Aorta (tissue), 5 donors: ENCODE results near the gene DPY19L1. TPM values are rescaled to one million over a fixed set of nuclear protein-coding genes. Genes with fewer than 3 reads are reported as not detected.
"Not testable (repeated sequence)": the region's sequence is repeated elsewhere in the genome, so short reads cannot be mapped to it uniquely, and the experiment has no call there.

Experiments used
- ATAC-seq: fragments of 200-7000 bp; cut with Tn5 transposase; one replicate; pipeline ENCODE4 v1.9.1; 2022; ENCODE audit warnings: moderate library complexity; ENCODE audit not compliant: low FRiP score
- DNase-seq, 2 donors: peaks; one replicate each; pipeline ENCODE4 v3.0.0-alpha.2; 2020
- H3K27ac ChIP-seq, 2 donors: one replicate each; pipeline ENCODE4 v1.5.1; 2013; ENCODE audit warnings: low read length in 2 of 2, mild to moderate bottlenecking in 2 of 2, moderate library complexity in 2 of 2, control low read depth in 1 of 2, inconsistent platforms in 1 of 2, low read depth in 1 of 2
- H3K27me3 ChIP-seq, 2 donors: one replicate each; pipeline ENCODE4 v1.6.1; 2013; ENCODE audit warnings: control low read depth in 1 of 2, low read length in 1 of 2, mild to moderate bottlenecking in 1 of 2, moderate library complexity in 1 of 2; ENCODE audit not compliant: insufficient read depth in 2 of 2, control insufficient read depth in 1 of 2
- H3K36me3 ChIP-seq, 2 donors: one replicate each; pipeline ENCODE4 v1.6.1; 2013; ENCODE audit warnings: control low read depth in 1 of 2, low read length in 1 of 2, mild to moderate bottlenecking in 1 of 2; ENCODE audit not compliant: insufficient read depth in 2 of 2, control insufficient read depth in 1 of 2
- H3K4me1 ChIP-seq, 2 donors: one replicate each; pipeline ENCODE4 v1.6.1; 2013; ENCODE audit warnings: low read length in 2 of 2, control low read depth in 1 of 2, mild to moderate bottlenecking in 1 of 2, moderate library complexity in 1 of 2; ENCODE audit not compliant: insufficient read depth in 2 of 2, control insufficient read depth in 1 of 2
- H3K4me3 ChIP-seq, 2 donors: one replicate each; pipeline ENCODE4 v1.5.1; 2013; ENCODE audit warnings: low read length in 2 of 2, control low read depth in 1 of 2, mild to moderate bottlenecking in 1 of 2
- H3K9me3 ChIP-seq: one replicate; pipeline ENCODE4 v1.6.1; 2013; ENCODE audit warnings: mild to moderate bottlenecking, low read length; ENCODE audit not compliant: control insufficient read depth
- WGBS, 2 donors: extraction: QIAGEN DNeasy Blood & Tissue Kit; methylation state at CpG; one replicate each; pipeline ENCODE4 v1.1.7; 2013; 5-methylcytosine and 5-hydroxymethylcytosine counted together
- intact Hi-C, 2 donors: fragments of 100-400 bp; cut with DNase I; formaldehyde crosslinking; loops; one replicate each; pipeline versions ENCODE4 v1.14.2 to v1.15.0; 2022
- polyA plus RNA-seq, 2 donors: library from polyadenylated mRNA; stranded (reverse); fragments of 200-250 nt; gene quantifications; one replicate each; pipeline ENCODE4 v1.2.3, GENCODE V29; 2013
- total RNA-seq, 2 donors: library from RNA; stranded (reverse); fragmentation: NEBNext Ultra II Directional; extraction: Animal tissue kit (Norgen Biotek cat#: 25700); gene quantifications; one replicate each; pipeline ENCODE4 v1.2.1, GENCODE V29; 2021
- donor health status: healthy with polysubstance abuse.
- donor health status: Bipolar disorder and iron deficiency.
- donor health status: DM: no; HTN: no; CAD: no.
- donor health status: DM: no; HTN: no; CAD: no.
- donor health status: DM: yes; HTN: yes; CAD: no.

Gene DPY19L1
- total and polyA plus RNA-seq, 4 donors = 4.3 to 30.8 (median 19.5) TPM

DNA sequence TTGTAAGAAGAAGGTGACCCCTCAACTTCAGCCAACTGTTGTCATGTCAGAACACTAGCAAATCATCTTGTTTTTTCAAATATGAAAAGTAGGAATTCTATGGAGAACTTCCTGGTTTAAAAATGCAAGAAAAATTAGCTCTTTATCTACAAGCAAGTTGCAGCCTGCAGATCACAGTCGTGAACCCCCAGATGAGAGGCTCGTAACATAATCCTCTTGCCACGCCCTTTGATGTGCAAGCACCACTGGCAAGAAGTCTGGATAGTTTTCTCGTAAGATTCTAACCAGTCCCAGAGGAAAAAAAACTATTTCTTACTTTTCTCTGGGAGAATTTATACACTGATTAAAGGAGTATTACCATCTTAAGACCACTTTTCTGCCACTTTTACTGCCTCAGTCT lies 132.3 kb downstream of the DPY19L1 start:
- Histone ChIP-seq H3K4me3 (no peak overlapping the region), H3K36me3 (no peaks in the 10 kb centered on the region), H3K27me3 (no peaks in the 10 kb centered on the region), H3K9me3 (peaks cover 3% of the 10 kb centered on the region), H3K27ac (no peak overlapping the region), H3K4me1 (no peaks in the 10 kb centered on the region)
- DNase-seq (no peak), ATAC-seq (no peak)
- 45 to 54% methylated on average over 4 of the region's 4 CpGs for WGBS, 2 donors
- intact Hi-C loops = no loop called here

DNA sequence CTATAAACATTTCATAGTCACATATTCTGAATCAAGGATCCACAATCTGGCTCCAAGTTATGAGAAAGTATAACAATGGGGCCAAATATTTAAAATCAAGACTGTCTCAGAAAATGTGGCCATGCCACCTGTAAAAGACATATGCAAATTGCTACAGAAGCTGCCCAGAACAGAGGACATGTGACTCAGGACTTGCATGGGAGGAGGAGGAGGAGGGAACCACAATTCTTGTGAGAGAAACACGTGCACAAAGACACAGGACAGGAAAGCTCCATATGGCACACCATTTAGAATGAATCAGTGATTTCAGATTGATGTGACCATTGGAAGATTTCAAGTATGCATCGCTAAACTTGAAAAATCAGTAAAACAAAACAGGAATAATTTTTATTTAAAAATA lies 133.4 kb downstream of the DPY19L1 start:
- WGBS, 2 donors = 72 to 83% methylated on average over 2 of the region's 2 CpGs
- H3K4me1 ChIP-seq, H3K4me3 ChIP-seq, intact Hi-C loops, H3K27ac ChIP-seq, ATAC-seq, DNase-seq, H3K36me3 ChIP-seq, H3K27me3 ChIP-seq, H3K9me3 ChIP-seq: not testable (repeated sequence)

DNA sequence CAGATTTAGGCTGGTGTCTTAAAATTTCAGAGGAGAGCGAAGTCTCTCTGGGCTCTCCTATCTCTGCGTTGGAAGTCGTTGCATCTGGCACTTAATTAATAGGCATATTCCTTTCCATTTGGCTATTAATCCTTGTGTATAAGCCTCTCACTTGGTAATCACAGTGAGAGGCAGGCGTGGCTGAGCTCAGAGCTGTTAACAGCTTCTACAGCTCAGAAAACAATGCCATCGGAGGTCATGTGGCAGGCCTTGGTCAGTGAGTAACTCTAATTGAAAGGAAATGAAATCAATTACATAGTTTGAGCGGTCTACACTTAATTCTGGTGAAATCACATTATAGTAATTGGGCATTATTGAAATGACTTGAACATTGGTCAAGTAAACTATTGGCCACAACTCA lies 135.1 kb downstream of the DPY19L1 start:
- Histone ChIP-seq H3K9me3 (peaks cover 3% of the 10 kb centered on the region), H3K36me3 (no peaks in the 10 kb centered on the region), H3K27me3 (no peaks in the 10 kb centered on the region), H3K4me3 (no peak overlapping the region), H3K27ac (no peak overlapping the region), H3K4me1 (no peaks in the 10 kb centered on the region)
- WGBS, 2 donors = 91 to 93% methylated on average over 6 of the region's 6 CpGs
- intact Hi-C loops = no loop called here
- DNase-seq (no peak), ATAC-seq (no peak)

DNA sequence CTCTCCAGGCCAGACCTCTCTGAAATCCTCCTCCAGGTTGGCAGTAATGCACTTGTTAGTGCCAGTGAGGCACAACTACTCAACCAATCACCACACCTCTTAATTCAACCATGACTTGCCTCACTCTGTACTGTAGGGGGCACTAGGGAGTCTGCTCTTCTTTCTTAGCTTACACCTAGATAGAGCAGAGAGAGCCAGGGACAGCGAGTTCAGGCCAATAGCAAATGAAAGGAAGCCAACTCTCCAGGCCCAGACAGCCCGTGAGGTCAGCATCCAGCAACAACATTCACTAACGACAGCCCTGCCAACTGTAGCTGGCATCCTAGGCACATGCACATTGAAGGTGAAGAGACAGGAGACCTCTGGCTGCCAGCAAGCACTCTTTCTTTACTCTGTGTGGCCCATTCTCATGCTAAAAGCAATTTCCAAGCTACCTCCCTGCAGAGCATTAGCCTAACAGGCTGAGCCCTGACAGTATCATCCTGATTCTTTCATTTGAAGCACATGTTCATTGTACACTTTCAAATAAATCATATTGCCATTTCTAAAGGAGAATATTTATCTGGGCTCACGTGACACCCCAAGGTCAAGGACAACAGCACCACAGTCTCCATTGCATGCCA lies 136.3 kb downstream of the DPY19L1 start:
- no peak overlapping the region for H3K27ac ChIP-seq
- H3K4me1 ChIP-seq = no peaks in the 10 kb centered on the region
- ATAC-seq = no peak

DNA sequence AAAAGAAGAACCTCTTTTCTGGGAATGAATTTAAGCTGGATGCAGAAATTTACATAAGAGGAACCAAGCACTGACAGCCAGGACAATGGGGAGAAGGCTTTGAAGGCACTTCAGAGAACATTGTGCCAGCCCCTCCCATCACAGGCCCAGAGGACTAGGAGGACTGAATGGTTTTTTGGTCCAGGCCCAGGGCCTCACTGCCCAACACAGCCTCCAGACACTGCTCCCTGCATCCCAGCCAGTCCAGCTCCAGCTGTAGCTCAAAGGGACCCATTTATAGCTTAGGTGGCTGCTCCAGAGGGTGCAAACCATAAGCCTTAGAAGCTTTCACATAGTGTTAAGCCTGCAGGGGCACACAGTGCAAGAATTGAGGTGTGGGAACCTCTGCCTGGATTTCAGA lies 142.1 kb downstream of the DPY19L1 start:
- ATAC-seq (no peak), DNase-seq (no peak)
- H3K9me3 ChIP-seq = peaks cover 9% of the 10 kb centered on the region
- no peak overlapping the region for H3K27ac ChIP-seq
- H3K4me3 ChIP-seq = no peak overlapping the region
- no peaks in the 10 kb centered on the region for H3K27me3 ChIP-seq
- H3K4me1 ChIP-seq = no peaks in the 10 kb centered on the region
- intact Hi-C loops = no loop called here
- H3K36me3 ChIP-seq = no peaks in the 10 kb centered on the region

More for the DNA sequence above, 136.3 kb downstream of the DPY19L1 start:
- 22 to 24% methylated on average over 4 of the region's 4 CpGs for WGBS, 2 donors
- intact Hi-C loops = no loop called here
- Histone ChIP-seq H3K27me3 (no peaks in the 10 kb centered on the region), H3K9me3 (peaks cover 3% of the 10 kb centered on the region), H3K36me3 (no peaks in the 10 kb centered on the region), H3K4me3 (no peak overlapping the region)
- no peak for DNase-seq

DNA sequence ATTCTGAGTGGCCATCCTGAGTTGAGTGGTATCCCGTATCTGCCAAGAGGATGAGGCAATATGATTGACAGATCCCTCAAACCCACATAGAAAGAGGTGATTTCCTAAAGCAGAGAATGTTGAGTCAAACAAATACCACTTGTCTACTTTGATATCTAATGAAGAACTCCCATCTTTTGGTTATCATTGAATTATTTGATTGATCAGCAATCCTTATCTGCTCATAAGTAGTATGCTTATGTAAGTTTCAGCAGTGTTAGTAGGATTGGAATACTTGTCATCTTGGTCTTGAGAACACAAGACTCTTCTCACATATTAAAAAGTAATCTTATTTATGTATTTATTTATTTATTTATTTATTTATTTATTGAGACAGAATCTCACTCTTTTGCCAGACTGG lies 147.3 kb downstream of the DPY19L1 start:
- Histone ChIP-seq H3K4me1 (no peaks in the 10 kb centered on the region), H3K9me3 (peaks cover 2% of the 10 kb centered on the region), H3K27me3 (peaks cover 0 to 2% of the 10 kb centered on the region in 2 donors), H3K27ac (no peak overlapping the region), H3K36me3 (no peaks in the 10 kb centered on the region), H3K4me3 (no peak overlapping the region)
- WGBS, 2 donors = 81 to 85% methylated on average over 1 of the region's 1 CpG
- DNase-seq (no peak), ATAC-seq (no peak)
- intact Hi-C loops = no loop called here

DNA sequence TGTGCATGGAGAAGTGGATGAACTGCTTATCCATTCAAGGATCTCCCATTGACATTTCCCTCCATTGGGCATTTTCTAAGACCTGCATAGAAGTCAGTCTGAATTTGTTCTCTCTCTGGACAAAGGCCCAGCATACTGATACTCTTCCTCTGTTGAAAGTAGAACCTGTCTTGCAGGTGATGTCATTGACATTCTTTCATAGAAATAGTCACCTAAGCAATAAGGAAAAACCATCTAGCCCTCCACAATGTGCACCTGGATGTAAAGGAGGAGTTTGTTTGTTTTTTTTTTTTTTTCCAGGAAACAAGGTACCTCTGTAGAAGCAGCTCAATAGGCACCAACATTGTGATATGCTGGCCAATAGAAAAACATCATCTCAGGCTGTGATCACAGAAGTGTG lies 150.4 kb downstream of the DPY19L1 start:
- peaks cover 4% of the 10 kb centered on the region for H3K9me3 ChIP-seq
- intact Hi-C loops = no loop called here
- ATAC-seq (no peak), DNase-seq (no peak)
- no peak overlapping the region for H3K27ac ChIP-seq
- H3K27me3 ChIP-seq = peaks cover 0 to 2% of the 10 kb centered on the region in 2 donors
- H3K4me1 ChIP-seq = no peaks in the 10 kb centered on the region
- H3K4me3 ChIP-seq = no peak overlapping the region
- no peaks in the 10 kb centered on the region for H3K36me3 ChIP-seq

DNA sequence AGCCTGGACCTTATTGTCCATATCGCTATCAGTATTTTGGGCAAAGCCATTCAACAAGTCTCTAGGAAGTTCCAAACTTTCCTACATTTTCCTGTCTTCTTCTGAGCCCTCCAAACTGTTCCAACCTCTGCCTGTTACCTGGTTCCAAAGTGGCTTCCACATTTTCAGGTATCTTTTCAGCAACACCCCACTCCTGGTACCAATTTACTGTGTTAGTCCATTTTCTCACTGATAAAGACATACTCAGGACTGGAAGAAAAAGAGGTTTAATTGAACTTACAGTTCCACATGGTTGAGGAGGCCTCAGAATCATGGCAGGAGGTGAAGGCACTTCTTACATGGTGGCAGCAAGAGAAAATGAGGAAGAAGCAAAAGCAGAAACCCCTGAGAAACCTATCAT lies 153.4 kb downstream of the DPY19L1 start:
- H3K4me1 ChIP-seq, H3K9me3 ChIP-seq, H3K4me3 ChIP-seq, H3K36me3 ChIP-seq, ATAC-seq, intact Hi-C loops, H3K27me3 ChIP-seq, DNase-seq, H3K27ac ChIP-seq: not testable (repeated sequence)
- 88 to 92% methylated on average over 1 of the region's 1 CpG for WGBS, 2 donors

DNA sequence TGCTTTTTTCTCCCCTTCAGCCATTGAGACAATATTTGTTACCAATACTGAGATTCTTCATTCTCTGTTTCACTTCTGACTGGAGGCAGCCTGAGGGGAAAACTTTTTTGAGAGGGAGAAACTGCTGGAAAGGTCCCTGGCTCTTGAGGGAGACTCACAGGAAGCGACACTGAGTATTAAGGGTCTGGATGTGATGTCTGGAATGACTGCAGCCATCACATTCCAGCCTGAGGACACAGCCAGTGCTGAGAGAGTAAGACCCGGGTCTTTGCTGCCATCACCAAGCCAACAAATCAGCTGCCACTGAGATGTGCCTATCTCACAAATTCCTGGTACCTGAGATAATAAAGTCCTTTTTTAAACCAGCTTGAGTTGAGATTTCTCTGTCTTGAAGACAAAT lies 157.4 kb downstream of the DPY19L1 start:
- 54 to 63% methylated on average over 2 of the region's 2 CpGs for WGBS, 2 donors
- Histone ChIP-seq H3K4me1 (no peaks in the 10 kb centered on the region), H3K27ac (no peak overlapping the region), H3K9me3 (peaks cover 5% of the 10 kb centered on the region), H3K4me3 (no peak overlapping the region), H3K36me3 (no peaks in the 10 kb centered on the region), H3K27me3 (no peaks in the 10 kb centered on the region)
- intact Hi-C loops = no loop called here
- no peak for ATAC-seq
- no peak for DNase-seq
